CD1c-positive myeloid dendritic cell (primary cell): ENCODE data around the gene ARSD.
A peak's percentile ranks its signal among the peaks of the same experiment; 100 is the strongest.
"Not testable (repeated sequence)": the region's sequence is repeated elsewhere in the genome, so short reads cannot be mapped to it uniquely, and the experiment has no call there.

ENCODE experiments used
- DNase-seq: peaks from one replicate; pipeline ENCODE4 v3.0.0-alpha.2; 2016; ENCODE audit errors: extremely low spot score

Gene ARSD

GRCh38 chrX:2933125-2933900 lies 4.2 kb upstream of the ARSD start:
- peak; percentile 3 for DNase-seq

DNA sequence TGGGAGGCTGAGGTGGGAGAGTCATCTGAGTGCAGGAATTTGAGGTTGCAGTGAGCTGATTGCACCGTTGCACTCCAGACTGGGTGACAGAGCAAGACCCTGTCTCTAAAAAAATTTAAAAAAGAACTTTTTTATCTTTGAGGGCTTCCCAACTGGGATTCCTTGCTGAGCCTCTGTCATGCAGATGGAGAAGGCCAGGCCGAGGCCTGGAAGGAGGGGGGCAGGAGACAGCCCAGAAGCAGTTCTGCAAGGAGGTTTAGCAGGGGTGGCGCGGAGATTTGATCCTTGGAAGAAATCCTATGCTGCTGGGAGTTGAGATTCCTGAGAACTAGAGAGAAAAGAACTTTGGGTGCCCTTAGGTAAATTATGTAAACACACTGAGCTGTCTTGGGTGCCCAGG lies 2.5 kb upstream of the ARSD start:
- no peak for DNase-seq

- DNase-seq = no peak
Observed at GRCh38 chrX:2931155-2931554, 2.0 kb upstream of the ARSD start.

GRCh38 chrX:2928191-2928582 lies 952 bp downstream of the ARSD start:
- peak; percentile 63 for DNase-seq

GRCh38 chrX:2926664-2927275 lies 2.4 kb downstream of the ARSD start:
- DNase-seq = no peak

DNA sequence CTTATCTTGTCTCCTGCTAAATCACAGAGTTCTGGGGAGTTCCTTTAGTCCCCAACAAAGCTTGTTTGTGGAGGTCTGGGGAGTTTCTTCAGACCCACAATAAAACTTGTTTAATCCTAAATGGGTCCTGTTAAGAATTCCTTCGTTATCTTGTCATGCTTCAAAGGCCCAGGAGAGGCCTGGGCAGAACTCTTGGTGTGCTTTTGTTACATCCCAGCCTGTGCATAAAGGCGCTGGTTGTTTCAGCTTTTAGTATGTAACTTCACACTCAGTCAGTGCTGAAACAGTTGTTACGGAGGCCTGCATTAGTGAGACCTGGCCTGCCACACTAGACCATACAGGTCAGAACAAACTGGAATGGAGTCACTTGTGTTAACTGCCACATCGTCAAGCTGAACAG lies 2.9 kb downstream of the ARSD start:
- DNase-seq = not testable (repeated sequence)

- DNase-seq = no peak
Observed at GRCh38 chrX:2924151-2924550, 5.0 kb downstream of the ARSD start.

- DNase-seq = no peak
Observed at GRCh38 chrX:2921750-2922149, 7.4 kb downstream of the ARSD start.

DNA sequence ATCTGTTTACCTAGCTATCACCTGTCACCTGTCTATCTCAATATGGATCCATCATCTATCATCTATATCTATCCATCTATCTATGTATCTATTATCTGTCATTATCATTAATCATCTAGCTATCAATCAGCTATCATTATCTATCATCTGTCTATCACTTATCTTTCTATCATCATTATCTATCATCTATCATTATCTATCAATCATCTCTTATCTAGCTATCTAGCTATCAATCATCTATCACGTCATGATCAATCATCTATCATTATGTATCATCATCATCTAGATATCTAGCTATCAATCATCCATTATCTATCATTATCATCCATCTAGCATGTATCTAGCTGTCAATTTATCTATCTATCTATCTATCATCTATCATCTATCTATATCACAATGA lies 7.9 kb downstream of the ARSD start:
- DNase-seq = no peak

- no peak for DNase-seq
Observed at GRCh38 chrX:2917767-2918166, 11.4 kb downstream of the ARSD start.

- no peak for DNase-seq
Observed at GRCh38 chrX:2913118-2913517, 16.0 kb downstream of the ARSD start.

DNA sequence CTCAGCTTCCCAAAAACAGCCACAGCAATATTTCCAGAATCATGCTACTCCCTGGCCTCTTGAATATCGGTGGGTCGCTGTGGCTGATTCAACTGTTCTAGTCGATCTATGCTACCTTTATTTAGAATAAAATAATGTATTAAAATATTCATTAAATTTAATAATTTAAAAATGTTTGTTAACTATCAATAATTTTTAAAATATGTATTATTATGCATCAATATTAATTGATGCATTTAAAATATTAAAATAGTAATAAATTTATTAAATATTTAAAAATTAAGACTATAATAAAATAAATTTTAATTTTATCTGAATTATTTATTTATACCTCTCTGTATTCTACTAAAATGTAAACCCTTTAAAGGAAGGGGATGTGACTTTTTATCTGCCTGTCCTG lies 19.0 kb downstream of the ARSD start:
- DNase-seq = no peak

DNA sequence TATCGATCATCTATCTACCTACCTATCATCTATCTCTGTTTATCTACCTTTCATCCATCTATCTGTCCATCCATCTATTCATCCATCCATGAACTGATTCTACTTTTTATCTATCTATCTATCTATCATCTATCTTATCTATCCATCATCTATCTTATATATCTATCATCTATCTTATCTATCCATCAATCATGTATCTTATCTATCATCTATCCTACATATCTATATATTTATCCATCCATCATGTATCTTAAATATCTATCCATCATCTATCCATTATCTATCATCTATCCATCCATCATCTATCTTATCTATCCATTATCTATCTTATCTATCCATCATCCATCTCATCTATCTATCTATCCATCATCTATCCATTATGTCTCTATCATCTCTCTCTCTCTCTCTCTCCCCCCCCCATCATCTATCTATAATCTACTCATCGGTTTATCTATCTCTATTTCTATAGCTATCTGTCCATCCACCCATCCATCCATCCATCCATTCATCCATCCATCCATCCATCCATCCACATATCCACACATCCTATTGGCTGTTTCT lies 20.9 kb downstream of the ARSD start:
- DNase-seq = no peak

GRCh38 chrX:2907295-2907694 lies 21.8 kb downstream of the ARSD start:
- no peak for DNase-seq

- DNase-seq = no peak
Observed at GRCh38 chrX:2903366-2903765, 25.8 kb downstream of the ARSD start.

DNA sequence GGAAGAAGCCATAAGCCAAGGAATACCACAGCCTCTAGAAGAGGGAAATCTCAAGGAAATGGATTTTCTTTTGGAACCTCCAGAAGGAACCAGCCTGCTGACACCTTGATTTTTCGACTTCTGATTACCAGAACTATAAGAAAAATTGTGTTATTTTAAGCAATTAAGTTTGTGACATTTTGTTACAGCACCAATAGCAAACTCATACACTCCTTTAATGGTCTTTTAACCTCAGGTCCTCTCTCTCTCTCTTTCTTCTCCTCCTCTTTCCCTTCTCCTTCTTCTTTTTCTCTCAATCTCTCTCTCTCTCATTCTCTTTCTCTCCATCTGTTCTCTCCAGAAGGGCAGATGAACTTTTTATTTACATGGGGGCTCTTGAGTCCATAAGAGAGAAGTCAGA lies 26.3 kb downstream of the ARSD start:
- no peak for DNase-seq

- DNase-seq = peak; percentile 6
Observed at GRCh38 chrX:2901367-2902036, 27.6 kb downstream of the ARSD start.

DNA sequence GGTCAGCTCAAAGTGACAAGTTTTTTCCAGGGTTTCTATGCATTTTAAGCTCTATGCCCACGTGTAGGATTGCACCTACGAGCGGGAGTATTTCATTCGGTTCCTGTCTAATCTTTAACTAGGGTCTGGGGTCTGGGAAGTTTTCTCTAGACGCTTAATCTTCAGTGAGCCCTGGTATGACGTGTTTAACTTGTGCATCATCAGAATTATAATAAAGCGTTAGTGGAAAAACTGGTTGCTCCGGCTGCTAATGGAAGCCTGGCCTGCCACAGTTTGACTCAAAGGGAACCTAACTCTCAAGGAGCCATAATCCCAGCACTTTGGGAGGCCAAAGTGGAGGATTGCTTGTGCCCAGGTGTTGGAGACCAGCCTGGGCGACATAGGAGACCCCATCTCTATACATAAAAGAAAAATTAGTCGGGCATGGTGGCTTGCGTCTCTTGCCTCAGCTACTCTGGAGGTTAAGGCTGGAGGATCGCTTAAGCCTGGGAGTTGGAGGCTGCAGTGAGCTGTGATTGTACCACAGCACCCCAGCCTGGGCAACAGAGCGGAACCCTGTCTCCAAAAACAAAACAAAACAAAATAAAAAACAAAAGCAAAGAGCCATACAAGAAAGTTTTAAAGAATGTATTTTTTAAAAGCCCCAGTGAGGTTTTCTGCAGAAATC lies 30.2 kb downstream of the ARSD start:
- no peak for DNase-seq

- DNase-seq = peak; percentile 2
Observed at GRCh38 chrX:2897690-2898623, 31.2 kb downstream of the ARSD start.

DNA sequence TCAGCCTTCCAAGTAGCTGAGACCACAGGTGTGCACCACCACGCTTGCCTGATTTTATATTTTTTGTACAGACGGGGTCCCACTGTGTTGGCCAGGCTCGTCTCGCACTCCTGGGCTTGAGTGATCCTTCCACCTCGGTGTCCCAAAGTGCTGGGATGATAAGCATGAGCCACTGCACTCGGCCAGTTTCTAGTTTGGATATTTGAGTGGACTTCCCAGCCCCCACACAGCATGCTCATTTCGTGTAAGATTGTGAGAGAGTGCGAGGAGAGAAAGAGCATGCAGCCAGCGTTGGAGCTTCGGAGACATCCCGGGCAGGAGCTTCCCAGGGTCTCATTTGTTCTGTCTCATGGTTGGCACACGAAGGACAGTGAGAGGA lies 31.8 kb downstream of the ARSD start:
- no peak for DNase-seq

- DNase-seq = peak; percentile 7
Observed at GRCh38 chrX:2894885-2895292, 34.2 kb downstream of the ARSD start.
